Measurements from ENCODE around the gene RTTN.

DNA sequence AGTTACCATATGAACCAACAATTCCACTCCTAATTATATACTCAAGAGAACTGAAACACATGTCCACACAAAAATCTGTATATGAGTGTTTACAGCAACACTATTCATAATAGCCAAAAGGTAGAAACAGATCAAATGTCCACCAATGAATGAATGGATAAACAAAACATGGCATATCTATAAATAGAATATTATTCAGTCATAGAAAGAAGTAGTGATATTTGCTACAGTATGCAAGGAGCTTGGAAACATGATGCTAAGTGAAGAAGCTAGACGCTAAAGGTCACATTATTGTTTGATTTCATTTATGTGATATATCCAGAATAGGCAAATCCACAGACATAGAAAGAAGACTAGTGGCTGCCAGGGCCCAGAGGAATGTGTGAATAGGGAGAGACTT is 92.0 kb downstream of the RTTN start:
- TF ChIP-seq, protein P1, sequence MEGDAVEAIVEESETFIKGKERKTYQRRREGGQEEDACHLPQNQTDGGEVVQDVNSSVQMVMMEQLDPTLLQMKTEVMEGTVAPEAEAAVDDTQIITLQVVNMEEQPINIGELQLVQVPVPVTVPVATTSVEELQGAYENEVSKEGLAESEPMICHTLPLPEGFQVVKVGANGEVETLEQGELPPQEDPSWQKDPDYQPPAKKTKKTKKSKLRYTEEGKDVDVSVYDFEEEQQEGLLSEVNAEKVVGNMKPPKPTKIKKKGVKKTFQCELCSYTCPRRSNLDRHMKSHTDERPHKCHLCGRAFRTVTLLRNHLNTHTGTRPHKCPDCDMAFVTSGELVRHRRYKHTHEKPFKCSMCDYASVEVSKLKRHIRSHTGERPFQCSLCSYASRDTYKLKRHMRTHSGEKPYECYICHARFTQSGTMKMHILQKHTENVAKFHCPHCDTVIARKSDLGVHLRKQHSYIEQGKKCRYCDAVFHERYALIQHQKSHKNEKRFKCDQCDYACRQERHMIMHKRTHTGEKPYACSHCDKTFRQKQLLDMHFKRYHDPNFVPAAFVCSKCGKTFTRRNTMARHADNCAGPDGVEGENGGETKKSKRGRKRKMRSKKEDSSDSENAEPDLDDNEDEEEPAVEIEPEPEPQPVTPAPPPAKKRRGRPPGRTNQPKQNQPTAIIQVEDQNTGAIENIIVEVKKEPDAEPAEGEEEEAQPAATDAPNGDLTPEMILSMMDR (conservative IDR thresholded peaks at IDR 0.05; ENCODE audit: low read depth, low read length), result no peak
- TF ChIP-seq EZH2 (IDR thresholded peaks at IDR 0.05; ENCODE audit: borderline replicate concordance, low read depth, low read length, poor library complexity, severe bottlenecking), result no peak
